Measurements from ENCODE around the gene GOLGA8J.

Gene GOLGA8J

DNA sequence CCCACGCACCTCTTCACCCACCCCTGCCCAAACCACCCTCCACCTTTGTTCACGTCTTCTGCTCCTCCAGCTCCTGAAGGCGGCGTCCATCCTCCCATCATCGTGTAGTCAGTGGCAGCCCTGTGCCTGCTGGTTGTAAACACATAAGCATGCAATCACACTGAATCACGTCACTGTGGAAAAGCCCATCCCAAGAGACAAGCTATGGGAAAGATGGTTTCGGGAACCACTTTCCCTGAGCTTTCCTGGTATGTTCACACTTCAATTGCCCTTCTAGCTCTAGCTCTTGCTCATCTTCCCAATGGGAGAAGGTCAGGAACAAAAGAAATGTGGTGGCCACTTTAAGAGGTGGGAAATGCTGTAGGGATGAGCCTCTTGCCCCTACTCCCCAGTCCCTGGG lies 14.4 kb upstream of the GOLGA8J start (continued):
- TF ChIP-seq PRDM6 (tag by site-specific recombination; IDR thresholded peaks at IDR 0.05) (no peak), ZNF157 (tag by site-specific recombination; IDR thresholded peaks at IDR 0.05) (no peak)

DNA sequence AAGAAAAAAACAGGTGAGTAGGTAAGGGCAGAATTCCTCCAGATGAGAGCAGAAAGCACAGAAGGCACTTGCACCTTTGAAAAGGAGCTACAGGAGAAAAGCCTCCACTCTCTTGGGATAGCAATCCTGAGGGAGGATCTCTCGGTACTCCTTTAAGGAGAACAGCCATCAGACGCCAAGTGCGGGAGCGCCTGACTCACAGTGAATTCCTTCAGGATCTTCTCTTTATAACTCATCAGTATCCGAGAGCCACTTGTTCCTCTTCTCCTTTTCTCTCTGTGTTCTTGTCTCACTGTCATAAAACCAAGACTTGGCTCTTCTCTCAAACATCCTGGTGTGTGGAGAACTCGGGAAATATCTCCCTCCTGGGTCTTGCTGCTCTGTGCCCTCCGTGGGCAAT lies 10.1 kb upstream of the GOLGA8J start:
- Histone ChIP-seq H3K36me3 (ENCODE audit: control insufficient read depth in 2 of 2, insufficient read depth in 1 of 2, low read length in 2 of 2) (no peaks in the 10 kb centered on the region), H3K9me3 (ENCODE audit: control insufficient read depth, insufficient read depth, low read depth, low read length) (no peaks in the 10 kb centered on the region), H3K27ac (ENCODE audit: extremely low read depth, low read depth, low read length) (no peak overlapping the region), H3K4me1 (ENCODE audit: control insufficient read depth, insufficient read depth, low read length) (no peaks in the 10 kb centered on the region), H3K4me3 (ENCODE audit: low read depth, low read length) (no peak overlapping the region)
- POLR2A ChIA-PET = no interaction called here
- CTCF ChIA-PET = interaction anchor here (0.5 to 1.3 kb wide), 4 partner anchors 29 to 364 kb away, joined by 3 to 4 read pairs (median 3); no protein-coding TSS in a partner anchor
- no peak for TF ChIP-seq ZBTB7A (tag by site-specific recombination; IDR thresholded peaks at IDR 0.05; ENCODE audit: low read depth)
- no peak for TF ChIP-seq SCRT2 (tag by site-specific recombination; IDR thresholded peaks at IDR 0.05)
- TF ChIP-seq ZNF211 (tag by site-specific recombination; IDR thresholded peaks at IDR 0.05; ENCODE audit: low read depth) = no peak
- no peak for TF ChIP-seq MYNN (tag by site-specific recombination; IDR thresholded peaks at IDR 0.05; ENCODE audit: borderline replicate concordance)
- no peak for TF ChIP-seq ZBTB6 (tag by site-specific recombination; IDR thresholded peaks at IDR 0.05)
- TF ChIP-seq ZNF302 (tag by site-specific recombination; IDR thresholded peaks at IDR 0.05; ENCODE audit: low read depth) = no peak
- no peak for TF ChIP-seq ZNF239 (tag by site-specific recombination; IDR thresholded peaks at IDR 0.05)
- TF ChIP-seq ZNF785 (tag by site-specific recombination; IDR thresholded peaks at IDR 0.05) = no peak
- TF ChIP-seq ZNF561 (tag by site-specific recombination; IDR thresholded peaks at IDR 0.05; ENCODE audit: borderline replicate concordance) = no peak
- no peak for TF ChIP-seq ZNF341 (tag by site-specific recombination; IDR thresholded peaks at IDR 0.05; ENCODE audit: low read depth)
- no peak for TF ChIP-seq PRDM4 (tag by site-specific recombination; IDR thresholded peaks at IDR 0.05)
- TF ChIP-seq EGR2 (tag by site-specific recombination; IDR thresholded peaks at IDR 0.05; ENCODE audit: low read depth) = no peak
- no peak for TF ChIP-seq ZBTB1 (tag by site-specific recombination; IDR thresholded peaks at IDR 0.05)
- no peak for TF ChIP-seq YY1 (tag by site-specific recombination; IDR thresholded peaks at IDR 0.05)
- TF ChIP-seq, protein P1, sequence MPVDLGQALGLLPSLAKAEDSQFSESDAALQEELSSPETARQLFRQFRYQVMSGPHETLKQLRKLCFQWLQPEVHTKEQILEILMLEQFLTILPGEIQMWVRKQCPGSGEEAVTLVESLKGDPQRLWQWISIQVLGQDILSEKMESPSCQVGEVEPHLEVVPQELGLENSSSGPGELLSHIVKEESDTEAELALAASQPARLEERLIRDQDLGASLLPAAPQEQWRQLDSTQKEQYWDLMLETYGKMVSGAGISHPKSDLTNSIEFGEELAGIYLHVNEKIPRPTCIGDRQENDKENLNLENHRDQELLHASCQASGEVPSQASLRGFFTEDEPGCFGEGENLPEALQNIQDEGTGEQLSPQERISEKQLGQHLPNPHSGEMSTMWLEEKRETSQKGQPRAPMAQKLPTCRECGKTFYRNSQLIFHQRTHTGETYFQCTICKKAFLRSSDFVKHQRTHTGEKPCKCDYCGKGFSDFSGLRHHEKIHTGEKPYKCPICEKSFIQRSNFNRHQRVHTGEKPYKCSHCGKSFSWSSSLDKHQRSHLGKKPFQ (tag by site-specific recombination; IDR thresholded peaks at IDR 0.05) = no peak

DNA sequence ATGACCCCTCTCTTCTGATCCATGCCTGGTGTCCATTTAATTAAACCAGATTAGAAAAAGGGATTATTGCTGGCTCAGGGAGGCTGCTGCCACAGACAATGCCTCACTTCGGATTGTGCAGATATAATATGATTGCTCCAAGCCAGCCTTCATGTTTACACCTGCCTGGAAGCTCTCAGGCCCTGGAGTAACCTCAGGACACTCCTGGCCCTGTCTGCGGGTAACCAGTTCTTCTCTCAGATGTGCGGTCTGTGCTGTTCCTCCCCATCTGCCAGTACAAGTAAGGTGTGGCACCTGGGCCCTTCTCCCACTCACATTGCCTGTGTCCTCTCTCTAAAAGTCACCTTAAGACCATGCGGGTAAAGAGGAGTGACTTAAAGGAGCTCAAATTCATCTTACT lies 8.8 kb upstream of the GOLGA8J start:
- Histone ChIP-seq H3K4me3 (ENCODE audit: low read depth, low read length) (no peak overlapping the region), H3K4me1 (ENCODE audit: control insufficient read depth, insufficient read depth, low read length) (no peaks in the 10 kb centered on the region), H3K9me3 (ENCODE audit: control insufficient read depth, insufficient read depth, low read depth, low read length) (no peaks in the 10 kb centered on the region), H3K36me3 (ENCODE audit: control insufficient read depth in 2 of 2, insufficient read depth in 1 of 2, low read length in 2 of 2) (no peaks in the 10 kb centered on the region), H3K27ac (ENCODE audit: extremely low read depth, low read depth, low read length) (no peak overlapping the region)
- CTCF ChIA-PET = interaction anchor here (0.5 to 1.9 kb wide), 13 partner anchors 13 to 405 kb away, joined by 3 to 11 read pairs (median 4); no protein-coding TSS in a partner anchor
- POLR2A ChIA-PET = no interaction called here
- no peak for TF ChIP-seq ZSCAN23 (tag by site-specific recombination; IDR thresholded peaks at IDR 0.05)
- no peak for TF ChIP-seq ZXDB (tag by site-specific recombination; IDR thresholded peaks at IDR 0.05)
- TF ChIP-seq ZNF311 (tag by site-specific recombination; IDR thresholded peaks at IDR 0.05; ENCODE audit: borderline replicate concordance) = no peak
- no peak for TF ChIP-seq ZNF843 (tag by site-specific recombination; IDR thresholded peaks at IDR 0.05)
- no peak for TF ChIP-seq ZFP41 (tag by site-specific recombination; IDR thresholded peaks at IDR 0.05; ENCODE audit: borderline replicate concordance)
- TF ChIP-seq KLF16 (tag by site-specific recombination; IDR thresholded peaks at IDR 0.05) = no peak
- TF ChIP-seq, protein P2, sequence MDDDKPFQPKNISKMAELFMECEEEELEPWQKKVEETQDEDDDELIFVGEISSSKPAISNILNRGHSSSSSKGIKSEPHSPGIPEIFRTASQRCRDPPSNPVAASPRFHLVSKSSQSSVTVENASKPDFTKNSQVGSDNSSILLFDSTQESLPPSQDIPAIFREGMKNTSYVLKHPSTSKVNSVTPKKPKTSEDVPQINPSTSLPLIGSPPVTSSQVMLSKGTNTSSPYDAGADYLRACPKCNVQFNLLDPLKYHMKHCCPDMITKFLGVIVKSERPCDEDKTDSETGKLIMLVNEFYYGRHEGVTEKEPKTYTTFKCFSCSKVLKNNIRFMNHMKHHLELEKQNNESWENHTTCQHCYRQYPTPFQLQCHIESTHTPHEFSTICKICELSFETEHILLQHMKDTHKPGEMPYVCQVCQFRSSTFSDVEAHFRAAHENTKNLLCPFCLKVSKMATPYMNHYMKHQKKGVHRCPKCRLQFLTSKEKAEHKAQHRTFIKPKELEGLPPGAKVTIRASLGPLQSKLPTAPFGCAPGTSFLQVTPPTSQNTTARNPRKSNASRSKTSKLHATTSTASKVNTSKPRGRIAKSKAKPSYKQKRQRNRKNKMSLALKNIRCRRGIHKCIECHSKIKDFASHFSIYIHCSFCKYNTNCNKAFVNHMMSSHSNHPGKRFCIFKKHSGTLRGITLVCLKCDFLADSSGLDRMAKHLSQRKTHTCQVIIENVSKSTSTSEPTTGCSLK (tag by site-specific recombination; IDR thresholded peaks at IDR 0.05) = no peak
- no peak for TF ChIP-seq ZNF560 (tag by site-specific recombination; IDR thresholded peaks at IDR 0.05; ENCODE audit: borderline replicate concordance)
- no peak for TF ChIP-seq ZNF792 (tag by site-specific recombination; IDR thresholded peaks at IDR 0.05)
- TF ChIP-seq SETDB1 (IDR thresholded peaks at IDR 0.05; ENCODE audit: insufficient read length, low read length) = no peak
